OCI-LY1 (cell line): Measurements from ENCODE around the gene KRTAP10-7.

ENCODE experiments used
- H2AFZ ChIP-seq: fragments of 200-600 bp; sonication (generic), shearing (Covaris generic); 2 replicates; pipeline ENCODE4 v1.6.0; 2014; ENCODE audit warnings: antibody characterized with exemption, mild to moderate bottlenecking, low read length
- H3F3A ChIP-seq: fragments of 200-600 bp; sonication (generic), shearing (Covaris generic); 2 replicates; pipeline ENCODE4 v1.6.0; 2014; ENCODE audit warnings: mild to moderate bottlenecking, antibody characterized with exemption, low read length, moderate library complexity; ENCODE audit not compliant: insufficient read depth
- H3K27ac ChIP-seq: fragments of 200-600 bp; sonication (generic); 2 replicates; pipeline ENCODE4 v1.5.1; 2014; ENCODE audit warnings: low read length, mixed run types, mild to moderate bottlenecking, low read depth; ENCODE audit not compliant: poor library complexity, severe bottlenecking
- H3K27me3 ChIP-seq: fragments of 200-600 bp; sonication (generic); 2 replicates; pipeline ENCODE4 v1.6.0; 2014; ENCODE audit warnings: antibody characterized with exemption, mild to moderate bottlenecking, low read length, moderate library complexity; ENCODE audit not compliant: insufficient read depth
- H3K36me3 ChIP-seq: fragments of 200-600 bp; sonication (generic); 2 replicates; pipeline ENCODE4 v1.6.1; 2014; ENCODE audit warnings: mild to moderate bottlenecking, antibody characterized with exemption, low read length, moderate library complexity, mixed read lengths; ENCODE audit not compliant: insufficient read depth
- H3K4me1 ChIP-seq: fragments of 200-600 bp; sonication (generic); 2 replicates; pipeline ENCODE4 v1.5.1; 2014; ENCODE audit warnings: mild to moderate bottlenecking, low read length, moderate library complexity; ENCODE audit not compliant: insufficient read depth, severe bottlenecking
- H3K4me2 ChIP-seq: fragments of 200-600 bp; sonication (generic), shearing (Covaris generic); 2 replicates; pipeline ENCODE4 v1.6.1; 2014; ENCODE audit warnings: low read length
- H3K4me3 ChIP-seq: fragments of 200-600 bp; sonication (generic); 2 replicates; pipeline ENCODE4 v1.5.1; 2014; ENCODE audit warnings: low read length, low read depth, mild to moderate bottlenecking, mixed read lengths; ENCODE audit not compliant: poor library complexity, severe bottlenecking
- H3K79me2 ChIP-seq: fragments of 200-600 bp; shearing (Covaris generic); 2 replicates; pipeline ENCODE4 v1.6.1; 2016; ENCODE audit warnings: mixed run types, low read length, mixed read lengths; ENCODE audit not compliant: insufficient read depth
- H3K9ac ChIP-seq: fragments of 200-600 bp; sonication (generic), shearing (Covaris generic); 2 replicates; pipeline ENCODE4 v1.6.1; 2014; ENCODE audit warnings: mild to moderate bottlenecking, low read length, mixed read lengths
- H3K9me2 ChIP-seq: fragments of 200-600 bp; sonication (generic), shearing (Covaris generic); 2 replicates; pipeline ENCODE4 v1.6.1; 2014; ENCODE audit warnings: low read depth, mild to moderate bottlenecking, low read length, mixed read lengths
- H3K9me3 ChIP-seq: fragments of 200-600 bp; shearing (Covaris generic); 2 replicates; pipeline ENCODE4 v1.6.1; 2014; ENCODE audit warnings: low read length, mixed read lengths
- H4K20me1 ChIP-seq: fragments of 200-600 bp; sonication (generic), shearing (Covaris generic); 2 replicates; pipeline ENCODE4 v1.6.0; 2016; ENCODE audit warnings: mild to moderate bottlenecking, low read length; ENCODE audit not compliant: insufficient read depth
- EZH2 ChIP-seq: fragments of 200-600 bp; sonication (generic), shearing (Covaris generic); IDR thresholded peaks from 2 replicates; pipeline ENCODE4 v1.8.0; 2017; ENCODE audit warnings: borderline replicate concordance, mixed run types, mild to moderate bottlenecking, antibody characterized with exemption, low read length, moderate library complexity, mixed read lengths
- TF ChIP-seq, protein P1 (sequence below): fragments of 200-600 bp; sonication (generic), shearing (Covaris generic); IDR thresholded peaks from 2 replicates; pipeline ENCODE4 v1.5.1; 2017; ENCODE audit warnings: mild to moderate bottlenecking, antibody characterized with exemption, low read length, moderate library complexity, mixed read lengths

KRTAP10-7 gene

DNA sequence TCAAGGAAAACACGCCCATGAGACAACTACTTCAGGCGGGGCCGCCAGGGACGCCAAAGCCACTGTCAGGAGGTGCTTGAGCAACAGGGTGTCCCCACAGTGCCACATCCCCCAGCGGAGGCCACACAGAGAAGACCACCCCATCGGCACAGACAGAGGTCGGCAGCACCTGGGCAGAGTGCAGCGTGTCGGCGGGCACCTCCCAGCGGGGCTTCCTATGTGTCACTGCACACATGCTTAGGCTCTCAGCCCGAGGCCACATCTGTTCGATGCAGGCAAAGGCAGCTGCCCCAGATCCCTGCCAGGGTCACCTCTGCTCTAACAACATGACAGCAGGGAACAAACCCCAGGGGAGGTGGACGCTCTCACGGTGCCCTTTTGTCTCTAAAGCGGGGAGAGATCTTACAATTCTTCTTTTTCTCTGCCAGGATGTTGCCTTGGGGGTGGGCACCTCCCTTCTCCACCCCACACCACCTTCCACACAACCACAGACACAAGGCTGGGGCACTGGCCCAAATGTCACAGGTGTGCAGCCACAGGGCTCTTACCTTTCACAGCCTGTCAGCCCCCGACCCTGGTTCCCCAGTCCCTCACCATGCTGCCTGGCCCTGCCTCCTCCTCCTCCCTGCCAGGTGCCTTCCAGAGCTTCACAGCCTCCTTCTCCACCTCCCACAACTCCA, 15.7 kb downstream of the KRTAP10-7 start:
- no peak overlapping the region for H3K27ac ChIP-seq
- no peaks in the 10 kb centered on the region for H3K36me3 ChIP-seq
- H4K20me1 ChIP-seq, result no peaks in the 10 kb centered on the region
- TF ChIP-seq, protein P1, sequence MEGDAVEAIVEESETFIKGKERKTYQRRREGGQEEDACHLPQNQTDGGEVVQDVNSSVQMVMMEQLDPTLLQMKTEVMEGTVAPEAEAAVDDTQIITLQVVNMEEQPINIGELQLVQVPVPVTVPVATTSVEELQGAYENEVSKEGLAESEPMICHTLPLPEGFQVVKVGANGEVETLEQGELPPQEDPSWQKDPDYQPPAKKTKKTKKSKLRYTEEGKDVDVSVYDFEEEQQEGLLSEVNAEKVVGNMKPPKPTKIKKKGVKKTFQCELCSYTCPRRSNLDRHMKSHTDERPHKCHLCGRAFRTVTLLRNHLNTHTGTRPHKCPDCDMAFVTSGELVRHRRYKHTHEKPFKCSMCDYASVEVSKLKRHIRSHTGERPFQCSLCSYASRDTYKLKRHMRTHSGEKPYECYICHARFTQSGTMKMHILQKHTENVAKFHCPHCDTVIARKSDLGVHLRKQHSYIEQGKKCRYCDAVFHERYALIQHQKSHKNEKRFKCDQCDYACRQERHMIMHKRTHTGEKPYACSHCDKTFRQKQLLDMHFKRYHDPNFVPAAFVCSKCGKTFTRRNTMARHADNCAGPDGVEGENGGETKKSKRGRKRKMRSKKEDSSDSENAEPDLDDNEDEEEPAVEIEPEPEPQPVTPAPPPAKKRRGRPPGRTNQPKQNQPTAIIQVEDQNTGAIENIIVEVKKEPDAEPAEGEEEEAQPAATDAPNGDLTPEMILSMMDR, result no peak
- TF ChIP-seq EZH2, result no peak
- no peaks in the 10 kb centered on the region for H3K79me2 ChIP-seq
- no peaks in the 10 kb centered on the region for H3K9me2 ChIP-seq
- H3K9ac ChIP-seq, result no peak overlapping the region
- H3K27me3 ChIP-seq, result no peaks in the 10 kb centered on the region; the same call in 1 of the 2 replicates
- no peak overlapping the region for H3K4me3 ChIP-seq
- H3K9me3 ChIP-seq, result 0 out of 2 replicates have a peak, but pooled peaks cover 5% of the 10 kb centered on the region
- H2AFZ ChIP-seq, result no peak overlapping the region
- no peaks in the 10 kb centered on the region for H3F3A ChIP-seq
- no peak overlapping the region for H3K4me2 ChIP-seq
- peaks cover 6% of the 10 kb centered on the region for H3K4me1 ChIP-seq

DNA sequence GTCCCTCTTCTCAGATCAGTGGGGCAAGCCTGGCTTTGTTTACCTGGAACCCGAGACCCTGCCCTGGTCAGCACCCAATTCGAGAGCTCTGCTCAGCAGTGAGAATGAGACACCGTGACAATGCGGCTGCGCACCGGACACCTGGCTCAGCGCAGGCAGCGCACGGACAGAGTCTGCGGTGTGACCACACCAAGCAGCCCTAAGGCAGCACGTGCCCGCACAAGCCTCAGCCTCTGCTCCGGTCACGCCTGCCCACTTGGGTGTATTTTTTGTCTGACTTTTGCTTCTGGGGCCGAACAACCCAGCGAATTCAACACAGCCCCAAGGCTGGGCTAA, 16.2 kb downstream of the KRTAP10-7 start:
- Histone ChIP-seq H3K79me2 (no peaks in the 10 kb centered on the region), H3F3A (no peaks in the 10 kb centered on the region), H3K27me3 (no peaks in the 10 kb centered on the region; the same call in 1 of the 2 replicates), H4K20me1 (no peaks in the 10 kb centered on the region), H3K9me2 (no peaks in the 10 kb centered on the region), H3K9me3 (0 out of 2 replicates have a peak, but pooled peaks cover 5% of the 10 kb centered on the region), H3K4me3 (no peak overlapping the region), H3K4me1 (peaks cover 6% of the 10 kb centered on the region), H3K27ac (no peak overlapping the region), H3K9ac (no peak overlapping the region), H3K36me3 (no peaks in the 10 kb centered on the region), H2AFZ (no peak overlapping the region), H3K4me2 (no peak overlapping the region)
- TF ChIP-seq EZH2, result no peak
- TF ChIP-seq, protein P1, result no peak

DNA sequence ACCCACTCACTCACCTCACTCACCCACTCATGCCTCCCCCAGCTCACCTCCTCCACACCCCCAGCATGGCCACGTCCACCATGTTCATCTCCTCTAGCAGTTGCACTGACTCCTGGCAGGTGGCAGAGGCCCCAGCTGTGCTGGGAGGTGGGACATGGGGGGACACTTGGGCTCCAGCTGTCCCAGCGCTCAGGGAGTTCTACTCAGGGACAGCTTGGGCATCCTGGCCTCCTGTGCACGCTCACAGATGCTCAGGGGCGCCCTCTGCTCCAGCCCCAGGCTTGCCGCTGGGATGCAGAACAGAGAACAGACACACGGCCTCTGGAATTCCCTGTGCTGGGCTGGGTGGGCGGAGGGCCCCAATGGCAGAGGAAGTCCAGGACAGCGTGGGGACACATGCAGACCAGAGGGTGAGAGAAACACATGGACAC, 16.7 kb downstream of the KRTAP10-7 start:
- no peaks in the 10 kb centered on the region; the same call in 1 of the 2 replicates for H3K27me3 ChIP-seq
- H3K36me3 ChIP-seq, result no peaks in the 10 kb centered on the region
- H3K27ac ChIP-seq, result no peak overlapping the region
- 0 out of 2 replicates have a peak, but pooled peaks cover 5% of the 10 kb centered on the region for H3K9me3 ChIP-seq
- no peaks in the 10 kb centered on the region for H3K79me2 ChIP-seq
- TF ChIP-seq, protein P1, result no peak
- TF ChIP-seq EZH2, result no peak
- no peak overlapping the region for H3K4me3 ChIP-seq
- H3K4me1 ChIP-seq, result peaks cover 6% of the 10 kb centered on the region
- no peak overlapping the region for H2AFZ ChIP-seq
- H3K9me2 ChIP-seq, result no peaks in the 10 kb centered on the region
- no peak overlapping the region for H3K9ac ChIP-seq
- no peak overlapping the region for H3K4me2 ChIP-seq
- no peaks in the 10 kb centered on the region for H4K20me1 ChIP-seq
- H3F3A ChIP-seq, result no peaks in the 10 kb centered on the region
